GM04504 (cell line): ENCODE data around the gene FCER2.
"Not testable (repeated sequence)": the region's sequence is repeated elsewhere in the genome, so short reads cannot be mapped to it uniquely, and the experiment has no call there.

ENCODE experiments used
- DNase-seq: peaks from one replicate; pipeline ENCODE4 v3.0.0-alpha.2; 2012; ENCODE audit warnings: low read depth

Gene FCER2

DNA sequence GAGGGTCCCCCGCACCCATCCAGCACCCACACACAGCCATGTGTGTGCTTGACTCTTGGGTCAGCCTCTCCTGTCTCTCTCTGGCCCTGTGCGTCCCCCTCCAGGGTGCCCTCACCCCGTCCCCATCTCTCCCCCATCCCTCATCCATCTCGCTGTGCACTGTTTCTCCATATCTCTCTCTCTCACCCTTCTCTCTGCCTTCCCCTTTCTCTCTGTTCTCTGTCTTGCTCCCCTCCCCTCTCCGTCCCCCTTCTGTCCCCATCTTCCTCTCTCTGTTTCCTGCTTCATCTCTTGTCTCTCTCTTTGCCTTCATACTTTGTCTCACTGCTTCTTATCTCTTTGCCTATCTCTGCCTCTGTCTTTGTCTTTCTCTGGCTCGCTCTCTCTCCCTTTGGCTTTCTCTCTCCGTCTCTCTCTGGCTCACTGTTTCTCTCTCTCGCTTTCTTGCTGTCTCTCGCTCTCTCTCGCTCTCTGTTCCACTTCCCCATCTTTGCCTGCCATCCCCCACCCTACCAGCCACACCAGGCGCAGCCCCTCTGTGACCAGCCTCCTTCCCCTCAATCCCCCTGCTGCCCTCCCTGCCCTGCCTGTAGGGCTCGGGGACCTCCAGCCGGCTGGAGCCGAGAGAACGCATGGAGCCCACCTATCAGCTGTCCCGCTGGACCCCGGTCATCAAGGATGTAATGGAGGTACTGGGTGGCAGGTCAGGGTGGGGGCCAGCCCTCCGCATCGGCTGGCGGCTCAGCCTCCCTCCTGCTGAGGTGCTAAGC lies 56.1 kb downstream of the FCER2 start:
- no peak for DNase-seq

DNA sequence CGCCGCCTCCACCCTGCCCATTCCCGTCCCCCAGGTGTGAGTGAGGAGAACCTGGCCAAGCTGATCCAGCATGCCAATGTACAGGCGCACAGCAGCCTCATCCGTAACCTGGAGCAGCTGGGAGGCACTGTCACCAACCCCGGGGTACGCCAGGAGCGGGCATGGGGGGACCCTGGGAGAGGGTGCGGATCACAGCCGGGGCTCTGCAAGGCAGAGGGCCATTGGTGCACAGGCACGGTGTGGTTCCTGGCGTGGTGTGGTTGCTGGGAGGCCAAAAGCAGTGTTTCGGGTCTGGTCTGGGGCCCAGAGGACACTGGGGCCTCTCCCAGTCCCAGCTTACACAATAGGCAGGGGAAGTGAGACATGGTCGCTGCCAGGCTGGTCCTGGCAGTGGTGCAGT lies 56.8 kb downstream of the FCER2 start:
- DNase-seq, result no peak

DNA sequence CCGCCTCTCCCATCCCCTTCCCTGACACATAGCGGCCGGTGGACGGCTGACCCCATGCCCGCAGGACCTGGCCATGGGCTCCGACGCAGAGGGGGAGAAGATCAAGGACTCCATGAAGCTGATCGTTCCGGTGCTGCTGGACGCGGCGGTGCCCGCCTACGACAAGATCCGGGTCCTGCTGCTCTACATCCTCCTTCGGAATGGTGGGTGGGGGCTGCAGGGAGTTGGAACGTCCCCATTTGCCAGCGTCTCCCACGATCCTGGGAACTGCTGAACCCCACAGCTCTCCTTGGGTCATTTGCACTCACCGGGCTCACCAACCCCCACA lies 57.4 kb downstream of the FCER2 start:
- DNase-seq, result no peak

DNA sequence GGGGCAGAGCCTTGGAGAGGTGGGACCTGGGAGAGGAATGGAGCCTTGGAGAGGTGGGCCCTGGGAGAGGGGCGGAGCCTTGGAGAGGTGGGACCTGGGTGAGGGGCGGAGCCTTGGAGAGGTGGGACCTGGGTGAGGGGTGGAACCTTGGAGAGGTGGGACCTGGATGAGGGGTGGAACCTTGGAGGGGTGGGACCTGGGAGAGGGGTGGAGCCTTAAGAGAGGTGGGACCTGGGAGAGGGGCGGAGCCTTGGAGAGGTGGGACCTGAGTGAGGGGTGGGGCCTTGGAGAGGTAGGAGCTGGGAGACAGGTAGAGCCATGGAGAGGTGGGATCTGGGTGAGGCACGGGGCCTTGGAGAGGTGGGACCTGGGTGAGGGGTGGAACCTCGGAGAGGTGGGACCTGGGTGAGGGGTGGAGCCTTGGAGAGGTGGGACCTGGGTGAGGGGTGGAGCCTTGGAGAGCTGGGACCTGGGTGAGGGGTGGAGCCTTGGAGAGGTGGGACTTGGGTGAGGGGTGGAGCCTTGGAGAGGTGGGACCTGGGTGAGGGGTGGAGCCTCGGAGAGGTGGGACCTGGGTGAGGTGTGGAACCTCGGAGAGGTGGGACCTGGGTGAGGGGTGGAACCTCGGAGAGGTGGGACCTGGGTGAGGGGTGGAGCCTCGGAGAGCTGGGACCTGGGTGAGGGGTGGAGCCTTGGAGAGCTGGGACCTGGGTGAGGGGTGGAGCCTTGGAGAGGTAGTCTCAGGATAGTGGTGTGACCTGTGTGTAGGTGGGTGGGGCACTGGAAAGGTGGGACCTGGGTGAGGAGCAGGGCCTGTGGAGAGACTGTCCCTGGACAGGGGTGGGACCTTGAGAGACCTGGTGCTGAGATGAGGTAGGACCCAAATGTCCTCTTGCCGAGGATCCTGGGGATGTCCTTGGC lies 58.0 kb downstream of the FCER2 start:
- DNase-seq, result not testable (repeated sequence)

DNA sequence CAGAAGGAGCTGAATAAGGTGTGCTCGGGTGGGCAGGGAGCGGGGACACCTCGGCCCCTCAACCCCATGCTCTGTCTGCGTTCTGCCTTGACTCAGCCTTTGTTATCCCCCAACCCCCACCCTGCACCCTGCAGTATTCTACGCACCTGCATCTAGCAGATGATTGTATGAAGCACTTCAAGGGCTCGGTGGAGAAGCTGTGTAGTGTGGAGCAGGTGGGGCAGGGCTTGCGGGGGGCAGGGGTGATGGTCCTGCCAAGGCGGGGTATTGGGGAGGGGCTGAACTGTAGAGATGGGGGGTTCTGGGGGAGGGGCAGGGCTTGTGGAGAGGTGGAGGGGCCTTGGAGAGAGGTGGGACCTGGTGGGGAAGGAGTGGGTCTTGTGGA lies 58.9 kb downstream of the FCER2 start:
- DNase-seq, result no peak

DNA sequence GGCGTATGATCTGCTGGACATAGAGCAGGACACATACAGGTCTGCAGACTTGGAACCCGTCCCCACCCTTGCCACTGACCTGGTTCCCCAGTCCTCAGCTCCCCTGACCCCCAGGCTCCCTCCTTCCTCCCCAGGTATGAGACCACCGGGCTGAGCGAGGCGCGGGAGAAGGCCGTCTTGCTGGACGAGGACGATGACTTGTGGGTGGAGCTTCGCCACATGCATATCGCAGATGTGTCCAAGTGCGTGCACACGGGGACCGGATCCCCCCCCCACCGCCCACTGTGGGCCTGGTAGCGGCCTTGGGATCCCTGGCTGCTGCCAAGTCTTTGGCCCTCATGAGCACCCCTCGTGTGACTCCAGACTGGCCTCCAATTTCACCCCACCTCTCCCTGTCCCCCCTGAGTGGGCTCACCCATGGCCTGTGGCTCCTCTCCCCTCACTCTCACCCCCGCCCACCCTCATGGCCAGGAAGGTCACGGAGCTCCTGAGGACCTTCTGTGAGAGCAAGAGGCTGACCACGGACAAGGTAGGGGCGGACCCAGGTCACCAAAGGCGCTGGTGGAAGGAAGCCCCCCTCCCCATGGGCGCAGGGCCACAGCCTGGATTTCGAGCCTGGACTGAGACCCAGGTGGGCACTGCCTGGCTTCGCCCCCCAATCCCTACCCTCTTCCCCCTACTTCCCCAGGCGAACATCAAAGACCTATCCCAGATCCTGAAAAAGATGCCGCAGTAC lies 59.5 kb downstream of the FCER2 start:
- DNase-seq, result no peak

DNA sequence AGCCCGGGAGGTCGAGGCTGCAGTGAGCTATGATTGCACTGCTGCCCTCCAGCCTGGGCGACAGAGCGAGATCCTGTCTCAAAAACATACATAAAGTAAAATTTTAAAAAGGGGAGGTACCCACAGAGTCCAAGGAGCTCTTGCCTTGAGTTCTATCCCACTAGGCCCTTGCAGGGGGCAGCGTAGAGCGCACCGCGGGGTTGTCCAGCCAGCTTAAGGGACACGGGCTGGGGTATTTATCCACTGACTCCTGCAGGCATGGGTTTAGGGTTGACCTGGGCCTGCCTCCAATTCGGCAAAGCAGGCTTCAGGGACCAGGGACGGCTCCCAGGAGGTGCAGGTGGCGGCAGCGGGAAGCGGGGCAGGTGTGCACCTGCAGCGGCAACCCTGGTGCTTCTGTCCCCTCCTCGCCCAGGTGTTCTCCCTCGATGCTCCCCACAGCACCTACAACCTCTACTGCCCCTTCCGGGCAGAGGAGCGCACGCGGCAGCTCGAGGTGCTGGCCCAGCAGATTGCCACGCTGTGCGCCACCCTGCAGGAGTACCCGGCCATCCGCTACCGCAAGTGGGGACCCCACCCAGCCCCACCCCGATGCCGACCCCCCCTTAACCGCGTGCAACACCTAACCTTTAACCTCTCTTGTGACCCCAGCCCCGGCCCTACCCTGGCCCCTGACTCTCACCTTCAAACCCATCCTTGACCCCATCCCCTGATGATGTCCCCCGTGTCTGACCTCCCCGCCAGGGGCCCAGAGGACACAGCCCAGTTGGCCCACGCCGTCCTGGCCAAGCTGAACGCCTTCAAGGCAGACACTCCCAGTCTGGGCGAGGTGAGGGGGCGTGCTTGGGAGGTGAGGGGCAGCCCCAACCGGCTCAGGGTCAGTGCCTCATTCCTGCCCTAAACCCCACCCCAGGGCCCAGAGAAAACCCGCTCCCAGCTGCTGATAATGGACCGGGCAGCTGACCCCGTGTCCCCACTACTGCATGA lies 60.3 kb downstream of the FCER2 start:
- DNase-seq, result no peak

DNA sequence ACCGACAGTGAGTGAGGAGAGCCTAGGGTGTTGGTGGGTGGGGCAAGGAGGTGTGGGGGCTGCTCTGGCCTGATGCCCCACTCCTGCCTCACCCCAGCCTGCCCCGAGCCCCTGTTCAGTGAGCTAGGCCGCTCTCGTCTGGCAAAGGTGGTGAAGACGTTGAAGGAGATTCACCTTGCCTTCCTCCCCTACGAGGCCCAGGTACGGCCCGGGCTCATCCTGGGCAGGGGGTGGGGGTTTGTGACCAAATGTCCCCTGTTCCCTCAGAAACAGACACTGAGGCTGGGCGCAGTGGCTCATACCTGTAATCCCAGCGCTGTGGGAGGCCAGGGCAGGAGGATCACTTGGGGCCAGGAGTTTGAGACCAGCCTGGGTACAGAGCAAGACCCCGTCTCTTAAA lies 61.1 kb downstream of the FCER2 start:
- no peak for DNase-seq

DNA sequence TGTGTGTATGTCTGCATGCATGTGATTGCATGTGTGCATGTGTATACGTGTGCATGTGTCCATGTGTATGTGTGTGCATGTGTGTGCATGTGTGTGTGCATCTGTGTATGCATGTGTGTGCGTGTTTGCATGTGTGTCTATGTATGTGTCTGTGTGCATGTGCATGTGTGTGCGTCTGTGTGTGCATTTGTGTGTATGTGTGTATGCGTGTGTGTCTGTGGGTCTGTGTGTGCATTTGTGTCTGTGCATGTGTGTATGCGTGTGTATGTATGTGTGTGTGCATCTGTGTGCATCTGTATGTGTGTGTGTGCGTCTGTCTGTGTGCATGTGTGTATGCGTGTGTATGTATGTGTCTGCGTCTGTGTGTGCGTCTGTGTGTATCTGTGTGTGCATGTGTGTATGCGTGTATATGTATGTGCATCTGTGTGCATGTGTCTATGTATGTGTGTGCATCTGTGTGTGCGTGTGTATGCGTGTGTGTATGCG lies 62.0 kb downstream of the FCER2 start:
- DNase-seq, result no peak

DNA sequence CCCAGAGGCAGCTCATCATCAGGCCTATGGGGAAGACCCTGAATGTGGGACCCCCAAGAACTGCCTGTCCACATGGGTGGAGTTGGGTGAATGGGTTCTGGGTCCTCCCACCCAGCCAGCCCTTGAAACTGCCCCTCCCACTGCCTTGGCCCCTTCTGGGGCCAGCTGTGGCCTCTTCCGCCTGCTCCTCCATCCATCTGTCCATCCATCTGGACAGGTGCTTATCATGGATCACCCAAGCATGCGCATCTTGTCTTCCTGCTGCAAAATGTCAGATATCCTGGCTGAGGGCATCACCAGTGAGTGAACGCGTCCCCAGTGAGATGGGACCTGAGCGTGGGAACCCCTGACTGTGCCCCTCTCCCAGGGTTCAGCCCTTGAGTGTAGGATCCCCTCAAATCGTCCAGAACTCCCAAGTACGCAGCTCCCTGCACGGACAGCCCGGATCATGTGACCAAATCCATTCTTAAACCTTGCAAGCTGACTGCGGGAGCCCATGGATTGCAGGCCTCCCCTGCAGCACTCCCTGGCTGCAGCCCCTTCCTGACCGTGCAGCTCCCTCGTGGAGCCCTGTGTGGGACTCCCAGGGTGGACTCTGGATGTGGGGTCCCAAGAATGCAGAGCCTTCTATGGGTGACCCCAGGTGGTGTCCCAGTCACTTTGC lies 63.0 kb downstream of the FCER2 start:
- DNase-seq, result no peak
